Stimulated activated CD4-positive, alpha-beta T cell treated with anti-CD3 and anti-CD28 coated beads, Interleukin-2, amount 100 ng/mL, for 4 hours (primary cell): ENCODE results near the gene PCDH18.
"Not testable (repeated sequence)": the region's sequence is repeated elsewhere in the genome, so short reads cannot be mapped to it uniquely, and the experiment has no call there.

Experiments used
- DNase-seq: peaks from one replicate; pipeline ENCODE4 v3.0.0-alpha.2; 2020; ENCODE audit warnings: low read depth

PCDH18 gene

DNA sequence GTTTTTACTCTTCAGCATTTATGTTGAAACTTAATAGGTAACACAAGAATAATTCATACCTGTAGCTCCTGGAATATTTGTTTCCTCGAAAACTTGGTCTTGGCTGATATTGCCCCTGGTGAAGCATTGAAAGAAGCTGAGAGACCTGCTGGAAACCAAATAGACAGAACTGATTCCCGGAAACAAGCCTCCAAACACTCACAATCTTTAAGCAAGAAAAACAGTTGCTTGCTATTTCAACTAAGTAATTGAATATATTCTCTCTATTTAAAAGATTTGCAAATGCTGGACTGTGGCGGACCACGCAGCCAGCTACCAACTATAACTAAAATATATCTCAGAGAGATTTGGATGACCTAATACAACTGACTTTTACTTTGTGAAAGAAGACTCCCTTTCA, 3.6 kb downstream of the PCDH18 start:
- no peak for DNase-seq

DNA sequence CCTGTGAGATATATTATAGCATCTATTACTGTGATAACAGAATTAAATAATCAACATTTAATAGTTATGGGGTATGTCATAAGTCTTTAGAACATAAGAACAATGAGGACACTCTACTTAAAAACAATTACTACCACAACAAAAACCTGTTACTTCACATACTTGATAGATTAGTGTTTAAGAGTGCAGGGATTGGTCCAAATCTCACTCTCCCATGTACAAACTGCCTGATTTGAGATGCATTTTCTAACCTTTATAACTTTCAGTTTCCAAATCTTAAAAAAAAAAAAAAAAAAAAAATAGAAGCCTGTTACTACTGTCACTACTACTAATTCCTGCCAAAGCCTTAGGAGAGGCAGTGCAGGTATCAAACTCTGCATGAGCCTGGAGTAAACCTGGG, 5.6 kb downstream of the PCDH18 start:
- no peak for DNase-seq

DNA sequence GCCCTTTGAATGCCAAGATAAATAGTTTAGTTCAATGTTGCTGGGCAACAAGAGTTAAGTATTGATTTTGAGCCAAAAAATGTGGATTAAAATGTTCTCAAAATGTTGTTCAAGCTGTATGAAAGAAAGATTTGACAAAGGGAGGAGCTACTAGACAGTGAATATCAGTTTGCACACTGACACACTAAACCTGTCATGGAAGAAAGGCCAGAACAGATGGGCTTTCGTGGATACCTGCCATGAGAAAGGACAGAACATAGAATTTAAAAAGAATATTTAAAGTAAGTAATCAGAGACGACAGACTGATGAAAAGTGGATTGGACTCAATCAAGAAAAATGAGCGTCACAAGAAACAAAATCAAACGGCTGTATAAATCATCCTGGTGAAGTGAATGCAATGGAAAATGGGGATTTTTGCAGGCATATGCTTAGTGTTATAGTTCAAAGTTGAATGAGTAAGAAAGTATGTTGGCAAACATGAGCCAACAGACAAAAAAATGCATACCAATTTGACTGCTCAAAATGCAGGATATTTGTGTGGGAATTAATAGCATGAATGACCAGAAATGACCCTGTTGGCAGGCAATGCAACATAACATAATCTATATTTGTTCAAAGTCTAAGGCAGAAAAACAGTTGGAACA, 7.4 kb downstream of the PCDH18 start:
- no peak for DNase-seq

DNA sequence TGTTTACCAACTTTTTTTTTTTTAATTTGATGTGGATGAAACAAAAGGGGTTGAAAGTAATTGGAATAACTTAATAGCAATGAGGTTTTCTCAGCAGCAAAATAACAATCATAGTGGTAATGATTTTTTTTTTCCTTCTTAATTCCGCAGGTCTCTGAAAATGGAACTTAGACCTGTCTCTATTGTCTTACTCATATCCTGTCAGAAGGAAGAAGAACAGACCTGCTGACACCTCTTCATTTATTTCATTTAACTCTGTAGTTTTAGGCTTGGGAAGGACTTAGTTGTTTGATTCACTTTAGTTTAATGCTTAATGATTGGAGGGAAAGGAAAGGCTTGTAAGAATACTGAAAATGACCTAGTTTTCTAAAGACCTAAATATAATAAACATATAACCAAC, 9.0 kb downstream of the PCDH18 start:
- DNase-seq = no peak

DNA sequence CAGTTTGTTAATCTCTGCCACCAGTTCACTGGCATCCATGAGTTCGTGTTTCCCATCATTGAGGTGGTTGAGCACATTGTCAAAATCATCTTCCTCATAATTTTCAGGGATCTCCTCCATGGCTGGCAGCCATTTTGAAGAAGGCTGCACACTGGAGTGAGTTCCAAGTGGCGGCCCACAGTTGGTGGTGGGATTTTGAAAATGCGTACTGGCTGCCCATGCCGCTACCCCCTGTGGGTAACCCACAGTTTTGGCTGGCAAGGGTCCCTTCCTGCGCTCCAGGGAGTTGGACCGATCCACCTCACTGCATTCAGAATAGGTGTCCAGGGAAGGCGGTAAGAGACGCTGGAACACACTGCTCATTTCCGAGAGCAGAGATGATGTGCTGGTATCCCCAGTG, 11.2 kb downstream of the PCDH18 start:
- DNase-seq = no peak

DNA sequence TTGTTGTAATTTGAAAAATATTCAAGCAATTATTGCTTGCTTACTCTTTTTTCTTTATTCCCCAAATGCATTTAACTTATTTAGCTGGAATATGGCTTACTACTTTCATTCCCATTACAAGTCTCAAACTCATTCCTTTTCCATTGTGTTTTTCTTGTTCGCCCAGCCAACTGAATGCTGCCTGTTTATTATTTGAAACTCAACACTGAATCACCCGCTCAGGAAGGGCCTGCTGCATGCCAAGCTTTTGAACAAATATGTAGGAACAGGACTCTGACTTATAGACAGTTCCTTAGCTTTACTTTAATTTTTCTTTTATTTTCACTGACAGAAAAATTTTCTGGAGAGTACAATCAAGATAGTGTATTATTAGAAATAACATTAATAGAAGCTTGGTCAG, 12.9 kb downstream of the PCDH18 start:
- no peak for DNase-seq

DNA sequence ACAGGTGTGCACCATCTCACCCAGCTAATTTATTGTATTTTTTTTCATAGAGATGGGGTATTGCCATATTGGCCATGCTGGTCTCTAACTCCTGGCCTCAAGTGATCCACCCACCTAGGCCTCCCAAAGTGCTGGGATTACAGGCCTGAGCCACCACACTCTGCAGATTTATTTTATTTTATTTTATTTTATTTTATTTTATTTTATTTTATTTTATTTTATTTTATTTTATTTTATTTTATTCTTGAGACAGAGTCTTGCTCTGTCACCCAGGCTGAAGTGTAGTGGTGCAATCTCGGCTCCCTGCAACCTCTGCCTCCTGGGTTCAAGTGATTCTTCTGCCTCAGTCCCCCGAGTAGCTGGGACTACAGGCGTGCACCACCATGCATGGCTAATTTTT, 15.0 kb downstream of the PCDH18 start:
- not testable (repeated sequence) for DNase-seq

DNA sequence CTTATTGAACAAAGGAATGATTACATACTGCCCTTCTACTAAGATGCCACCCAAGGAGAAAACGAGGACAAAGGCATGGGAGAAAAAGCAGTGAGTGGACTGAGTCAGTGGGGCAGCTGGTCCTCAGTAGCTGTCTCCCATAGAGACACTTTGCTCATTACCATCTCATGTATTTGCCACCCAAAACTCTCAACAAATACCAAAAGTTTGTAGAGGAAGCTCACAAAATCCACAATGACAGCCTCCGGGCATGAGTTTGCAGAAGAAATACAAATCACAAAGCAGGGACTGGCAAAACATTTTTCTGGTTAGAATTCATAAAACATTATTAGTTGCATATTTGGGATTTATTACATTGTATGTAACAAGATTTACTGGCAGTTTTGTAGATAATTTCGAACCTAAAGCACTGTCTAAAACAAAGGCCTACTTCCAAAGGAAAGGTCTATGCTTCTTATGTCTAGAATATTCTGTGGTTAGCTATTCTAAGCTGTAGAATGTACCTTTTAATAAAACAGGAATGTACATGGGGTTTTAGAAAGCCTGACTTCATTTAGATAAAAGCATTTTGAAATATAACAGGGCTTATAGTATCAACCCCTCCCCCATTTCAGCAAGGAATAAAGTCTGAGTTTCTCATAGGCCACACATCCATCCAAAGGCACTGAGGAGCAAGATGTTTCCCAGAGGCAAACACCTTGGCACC, 17.7 kb downstream of the PCDH18 start:
- DNase-seq = no peak

DNA sequence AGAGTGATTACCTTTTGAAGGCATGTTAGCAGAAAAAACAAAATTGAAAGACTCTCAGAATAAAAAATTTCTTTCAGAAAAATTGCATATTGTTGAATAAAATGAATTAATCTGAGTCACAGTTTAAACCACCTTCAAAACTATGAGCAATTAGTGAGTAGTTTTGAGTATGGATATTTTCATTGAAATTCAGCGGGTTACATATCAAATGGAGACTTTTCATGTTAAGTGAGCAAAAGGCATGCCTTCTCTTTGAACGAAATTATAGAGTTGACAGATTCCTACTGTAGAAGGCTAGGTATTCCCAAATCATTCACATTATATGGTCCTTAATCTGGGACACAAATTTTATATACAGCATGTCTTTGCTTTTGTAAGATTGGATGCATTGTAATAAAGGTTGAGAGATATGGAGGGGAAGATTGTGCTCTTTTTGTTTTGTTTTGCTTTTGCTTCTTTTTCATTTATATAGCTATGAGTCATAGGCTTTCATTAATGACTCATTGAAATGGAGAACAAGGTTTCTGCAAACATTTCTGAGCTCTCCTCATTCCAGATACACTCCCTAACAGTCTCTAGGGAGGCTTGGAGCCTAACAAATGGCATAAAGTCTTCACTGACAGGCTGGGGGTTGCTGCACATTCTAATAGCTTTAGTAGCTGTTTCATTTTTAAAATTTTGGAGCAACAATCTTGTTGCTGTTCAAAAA, 21.6 kb downstream of the PCDH18 start:
- no peak for DNase-seq

DNA sequence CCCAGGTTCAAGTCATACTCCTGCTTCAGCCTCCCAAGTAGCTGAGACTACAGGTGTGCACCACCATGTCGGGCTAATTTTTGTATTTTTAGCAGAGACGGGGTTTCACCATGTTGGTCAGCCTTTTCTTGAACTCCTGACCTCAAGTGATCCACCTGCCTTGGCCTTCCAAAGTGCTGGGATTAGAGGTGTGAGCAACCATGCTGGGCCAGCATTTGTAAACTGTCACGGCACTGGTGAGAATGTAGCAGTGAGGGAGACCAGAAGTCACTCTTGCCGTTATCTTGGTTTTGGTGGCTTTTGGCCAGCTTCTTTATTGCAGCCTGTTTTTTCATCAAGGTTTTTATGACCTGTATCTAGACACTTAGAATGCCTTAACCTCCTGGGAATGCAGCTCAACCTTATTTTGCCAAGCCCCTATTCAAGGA, 22.4 kb downstream of the PCDH18 start:
- no peak for DNase-seq

DNA sequence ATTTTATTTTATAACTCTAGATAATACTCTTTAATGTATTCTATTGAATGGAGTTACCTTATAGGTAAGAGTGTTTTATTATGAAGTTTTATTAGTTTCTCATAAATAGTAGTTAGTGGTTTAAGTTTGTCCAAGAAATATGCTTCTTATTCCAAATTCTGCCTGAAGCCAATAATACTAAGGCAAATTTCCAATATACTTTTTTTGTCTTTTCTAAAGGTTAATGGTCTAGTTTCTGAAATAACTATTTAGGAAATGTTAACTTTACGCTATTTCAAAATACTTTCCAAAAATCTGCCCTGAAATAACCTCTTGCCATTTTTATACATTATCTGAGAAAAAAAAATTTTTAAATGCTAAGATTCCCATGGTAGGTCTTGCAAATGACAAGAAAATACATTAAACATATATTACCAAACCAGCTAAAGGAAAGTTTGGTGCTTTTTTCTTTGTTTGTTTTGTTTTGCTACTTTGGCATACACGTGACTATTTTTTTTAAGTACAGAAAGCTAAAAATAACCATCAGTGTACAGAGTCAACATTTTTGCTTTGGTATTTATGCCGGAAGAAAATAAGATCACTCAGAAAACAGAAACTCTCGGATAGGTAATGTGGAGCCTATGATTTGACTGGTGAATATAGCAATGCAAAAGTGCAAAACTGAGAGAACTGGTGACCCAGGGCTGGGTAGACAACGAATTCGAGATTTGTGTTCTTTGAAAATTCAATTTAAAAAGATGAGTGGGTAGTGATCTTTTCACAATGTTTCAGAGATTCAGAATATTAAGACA, 29.8 kb downstream of the PCDH18 start:
- no peak for DNase-seq

DNA sequence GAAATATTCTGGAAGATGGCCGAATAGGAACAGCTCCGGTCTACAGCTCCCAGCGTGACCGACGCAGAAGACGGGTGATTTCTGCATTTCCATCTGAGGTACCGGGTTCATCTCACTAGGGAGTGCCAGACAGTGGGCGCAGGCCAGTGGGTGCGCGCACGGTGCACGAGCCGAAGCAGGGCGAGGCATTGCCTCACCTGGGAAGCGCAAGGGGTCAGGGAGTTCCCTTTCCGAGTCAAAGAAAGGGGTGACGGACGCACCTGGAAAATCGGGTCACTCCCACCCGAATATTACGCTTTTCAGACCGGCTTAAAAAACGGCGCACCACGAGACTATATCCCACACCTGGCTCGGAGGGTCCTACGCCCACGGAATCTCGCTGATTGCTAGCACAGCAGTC, 36.0 kb downstream of the PCDH18 start:
- not testable (repeated sequence) for DNase-seq

DNA sequence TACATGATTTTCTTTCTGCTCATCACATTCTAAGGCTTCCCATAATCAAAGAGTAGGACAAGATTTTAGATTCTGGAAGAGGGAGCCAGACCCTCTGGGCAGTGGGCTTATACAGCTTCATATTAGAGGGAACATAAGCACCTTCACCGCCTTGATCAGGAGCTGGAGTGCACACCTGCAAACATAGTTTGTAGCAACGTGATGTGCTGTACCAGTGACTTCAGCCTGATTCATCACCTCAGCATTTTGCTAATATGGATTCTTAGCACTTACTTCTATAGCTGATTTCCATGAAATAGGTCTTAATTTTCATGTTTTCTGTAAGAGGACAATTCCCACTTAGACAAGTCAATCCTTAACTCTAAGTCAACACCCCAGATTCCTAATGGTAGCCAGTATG, 36.7 kb downstream of the PCDH18 start:
- no peak for DNase-seq

DNA sequence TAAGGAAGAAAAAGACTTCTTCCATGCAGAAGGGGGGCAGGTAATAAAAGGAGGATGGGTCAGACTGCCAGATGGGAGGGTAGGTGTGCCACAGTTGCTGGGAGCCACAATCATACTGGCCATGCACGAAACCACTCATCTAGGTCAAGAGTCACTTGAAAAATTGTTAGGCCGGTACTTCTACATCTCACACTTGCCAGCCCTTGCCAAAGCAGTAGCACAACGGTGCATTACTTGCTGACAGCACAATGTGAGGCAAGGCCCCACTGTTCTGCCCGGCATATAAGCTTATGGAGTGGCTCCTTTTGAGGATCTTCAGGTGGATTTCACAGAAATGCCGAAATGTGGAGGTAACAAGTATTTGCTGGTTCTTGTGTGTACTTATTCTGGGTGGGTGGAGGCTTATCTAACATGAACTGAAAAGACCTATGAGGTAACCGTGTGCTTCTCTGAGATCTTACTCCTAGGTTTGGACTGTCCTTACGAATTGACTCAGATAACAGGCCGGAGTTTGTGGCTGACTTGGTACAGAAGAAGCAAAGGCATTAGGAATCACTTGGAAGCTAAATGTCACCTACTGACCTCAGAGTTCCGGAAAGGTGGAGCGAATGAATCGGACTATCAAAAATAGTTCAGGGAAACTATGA, 48.9 kb downstream of the PCDH18 start:
- DNase-seq = not testable (repeated sequence)

DNA sequence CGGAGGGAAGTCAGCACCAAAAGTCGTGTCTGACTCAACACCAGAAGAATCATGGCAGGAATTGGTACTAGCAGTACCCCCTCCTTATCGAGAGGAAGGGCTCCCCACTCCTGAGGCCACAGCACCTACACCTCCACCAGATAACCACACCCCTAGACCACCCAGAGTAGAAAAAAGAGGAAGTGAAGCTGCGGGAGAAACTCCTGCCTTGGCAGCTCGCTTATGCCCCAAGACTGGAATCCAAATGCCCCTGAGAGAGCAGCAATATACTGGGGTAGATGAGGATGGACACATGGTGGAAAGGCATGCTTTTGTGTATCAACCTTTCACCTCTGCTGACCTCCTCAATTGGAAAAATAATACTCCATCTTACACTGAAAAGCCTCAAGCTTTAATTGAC, 52.6 kb downstream of the PCDH18 start:
- DNase-seq = not testable (repeated sequence)

DNA sequence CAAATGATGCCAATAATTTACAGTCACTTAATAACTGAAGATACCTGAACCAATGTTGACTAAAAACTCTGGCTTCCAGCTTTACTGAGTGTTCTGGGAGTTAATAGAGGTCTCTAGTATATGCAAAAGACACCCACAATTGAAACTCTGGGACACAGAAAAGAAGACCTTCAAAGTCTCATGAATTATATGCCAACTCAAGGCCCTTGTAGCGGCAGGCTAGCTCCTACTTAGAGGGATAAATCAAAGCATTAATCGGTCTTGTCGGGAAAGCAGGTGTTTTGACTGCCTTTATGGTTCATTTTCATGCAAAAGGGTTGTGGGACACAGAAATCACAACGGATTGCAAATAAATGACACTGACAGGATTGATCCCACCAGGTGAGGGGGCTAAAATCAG, 55.9 kb downstream of the PCDH18 start:
- DNase-seq = no peak

DNA sequence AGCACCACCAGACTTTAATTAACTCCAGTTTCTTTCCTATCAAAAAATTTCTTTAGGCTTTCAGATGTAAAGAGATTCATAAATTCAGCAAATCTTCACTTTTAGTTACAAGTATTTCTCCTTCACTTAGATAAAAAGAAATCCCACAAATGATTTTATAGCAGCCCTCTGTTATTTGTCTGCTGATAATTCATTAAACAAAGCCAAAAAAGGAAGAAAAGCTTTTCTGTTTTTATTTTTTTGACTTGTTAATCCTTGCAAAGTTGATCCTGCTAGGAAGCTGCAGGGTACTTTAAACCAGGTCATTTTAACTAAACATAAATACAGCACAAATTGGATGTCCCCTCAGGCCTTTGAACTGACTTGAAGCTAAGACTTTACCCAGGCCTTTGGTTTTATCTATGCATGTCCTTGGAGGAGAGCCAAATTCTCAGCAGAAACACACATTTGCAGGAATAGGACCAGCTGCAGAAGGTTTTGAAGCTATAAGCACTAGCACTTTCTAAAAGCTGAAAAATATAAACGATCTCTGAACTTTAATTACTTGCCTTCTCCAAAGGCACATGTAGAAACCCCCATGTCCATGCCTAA, 57.5 kb downstream of the PCDH18 start:
- DNase-seq = no peak

DNA sequence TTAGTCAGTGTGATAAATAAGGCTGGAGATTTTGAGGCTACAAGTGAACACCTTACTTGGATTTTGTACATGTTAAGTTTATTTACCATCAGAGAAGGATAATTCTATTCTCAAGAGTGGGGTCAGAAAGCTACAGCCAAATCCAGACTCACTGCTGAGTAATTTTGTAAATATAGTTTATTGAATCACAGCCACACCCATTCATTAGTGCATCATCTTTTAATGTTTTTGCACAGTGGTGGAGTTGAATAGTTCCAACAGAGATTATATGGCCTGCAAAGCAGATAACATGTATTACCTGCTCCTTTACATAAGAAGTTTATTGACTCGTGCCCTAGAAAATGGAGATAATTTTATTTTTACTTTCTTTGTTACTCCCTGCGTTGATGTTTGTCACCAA, 60.4 kb downstream of the PCDH18 start:
- no peak for DNase-seq

DNA sequence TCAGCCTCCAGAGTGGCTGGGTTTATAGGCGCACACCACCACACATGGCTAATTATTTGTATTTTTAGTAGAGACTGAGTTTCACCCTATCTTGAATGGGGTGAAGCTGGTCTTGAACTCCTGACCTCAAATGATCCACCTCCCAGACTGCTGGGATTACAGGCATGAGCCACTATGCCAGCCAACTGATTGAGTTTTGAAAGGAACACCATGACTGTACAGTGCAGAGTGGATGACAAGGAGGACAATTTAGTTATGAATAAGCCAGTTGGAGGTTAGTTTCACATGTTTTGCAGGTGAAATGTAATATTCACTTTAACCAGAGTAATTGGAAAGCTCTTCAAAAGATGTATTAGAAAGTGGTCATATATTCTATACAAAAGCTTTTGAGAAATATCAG, 60.8 kb downstream of the PCDH18 start:
- no peak for DNase-seq

DNA sequence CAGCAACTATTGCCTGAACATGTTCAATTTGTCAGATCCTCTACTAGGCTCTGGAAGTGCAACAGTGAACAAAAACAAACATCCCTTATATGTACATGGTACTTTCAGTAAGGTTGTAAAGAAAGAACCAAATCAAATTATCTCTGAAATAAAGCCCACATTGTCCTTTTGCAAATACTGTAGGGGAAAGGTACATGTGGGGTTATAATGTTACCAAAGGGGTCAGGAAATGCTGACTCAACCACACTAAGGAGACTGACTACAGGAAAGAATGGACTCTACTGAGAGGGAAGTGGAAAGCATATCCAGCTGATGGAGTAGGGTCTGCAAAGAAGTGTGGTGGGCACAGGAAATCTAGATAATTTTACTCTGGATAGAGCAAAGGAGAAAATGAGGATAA, 61.5 kb downstream of the PCDH18 start:
- DNase-seq = no peak
